ENCODE data around the gene PITPNC1. TPM values are rescaled to one million over a fixed set of nuclear protein-coding genes. Genes with fewer than 3 reads are reported as not detected.

Gene PITPNC1
- total and polyA plus RNA-seq, 8 donors: 9.7 to 21.9 (median 11.3) TPM

DNA sequence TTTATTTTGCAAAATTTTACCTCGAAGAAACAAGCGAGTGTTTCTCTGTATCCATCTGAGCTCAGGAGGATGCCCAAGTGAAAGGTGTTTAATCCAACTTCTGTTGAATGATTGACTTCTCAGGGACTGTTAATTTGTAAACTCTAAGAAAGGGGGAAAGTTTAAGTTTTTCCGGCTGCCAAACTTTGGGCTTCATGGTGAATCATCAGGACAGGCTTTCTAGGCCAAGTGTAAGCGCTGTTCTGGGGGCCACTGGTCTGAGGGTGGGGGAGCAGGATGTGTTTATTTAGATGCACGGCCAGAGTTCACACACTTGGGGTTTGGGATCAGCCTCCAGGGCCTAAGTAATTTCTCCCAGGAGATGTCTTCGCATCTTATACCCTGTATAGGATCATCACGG lies 110.4 kb downstream of the PITPNC1 start:
- intact Hi-C loops (cut with DNase I): no loop called here
- Histone ChIP-seq H3K4me1 (peaks cover 0 to 23% of the 10 kb centered on the region in 2 donors), H3K36me3 (no peaks in the 10 kb centered on the region), H3K27ac (no peak overlapping the region), H3K27me3 (no peaks in the 10 kb centered on the region), H3K4me3 (no peak overlapping the region), H3K9me3 (no peaks in the 10 kb centered on the region)
- DNase-seq (no peak), ATAC-seq (no peak)
- TF ChIP-seq, protein P1, sequence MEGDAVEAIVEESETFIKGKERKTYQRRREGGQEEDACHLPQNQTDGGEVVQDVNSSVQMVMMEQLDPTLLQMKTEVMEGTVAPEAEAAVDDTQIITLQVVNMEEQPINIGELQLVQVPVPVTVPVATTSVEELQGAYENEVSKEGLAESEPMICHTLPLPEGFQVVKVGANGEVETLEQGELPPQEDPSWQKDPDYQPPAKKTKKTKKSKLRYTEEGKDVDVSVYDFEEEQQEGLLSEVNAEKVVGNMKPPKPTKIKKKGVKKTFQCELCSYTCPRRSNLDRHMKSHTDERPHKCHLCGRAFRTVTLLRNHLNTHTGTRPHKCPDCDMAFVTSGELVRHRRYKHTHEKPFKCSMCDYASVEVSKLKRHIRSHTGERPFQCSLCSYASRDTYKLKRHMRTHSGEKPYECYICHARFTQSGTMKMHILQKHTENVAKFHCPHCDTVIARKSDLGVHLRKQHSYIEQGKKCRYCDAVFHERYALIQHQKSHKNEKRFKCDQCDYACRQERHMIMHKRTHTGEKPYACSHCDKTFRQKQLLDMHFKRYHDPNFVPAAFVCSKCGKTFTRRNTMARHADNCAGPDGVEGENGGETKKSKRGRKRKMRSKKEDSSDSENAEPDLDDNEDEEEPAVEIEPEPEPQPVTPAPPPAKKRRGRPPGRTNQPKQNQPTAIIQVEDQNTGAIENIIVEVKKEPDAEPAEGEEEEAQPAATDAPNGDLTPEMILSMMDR (IDR thresholded peaks at IDR 0.05): no peak

DNA sequence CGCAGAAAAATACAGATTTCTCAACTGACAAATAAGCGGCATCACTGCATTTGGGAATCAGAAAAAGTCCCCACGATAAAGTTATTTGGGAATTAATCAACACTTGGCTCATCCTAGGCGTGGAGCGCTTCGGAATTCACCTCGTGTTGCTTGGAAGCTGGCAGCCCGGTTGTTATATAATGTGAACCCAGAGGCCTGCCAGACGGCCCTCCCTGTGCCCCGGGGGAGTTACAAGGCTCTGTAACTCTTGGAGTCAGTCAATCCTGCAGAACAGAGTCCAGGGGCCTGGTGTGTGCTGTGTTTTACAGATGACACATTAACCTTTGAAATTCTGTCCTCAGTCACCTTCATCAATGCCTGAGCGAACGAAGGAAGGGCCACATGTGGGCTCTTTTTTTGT lies 111.1 kb downstream of the PITPNC1 start:
- Histone ChIP-seq H3K27ac (no peak overlapping the region), H3K4me1 (peaks cover 0 to 25% of the 10 kb centered on the region in 2 donors), H3K4me3 (no peak overlapping the region), H3K9me3 (no peaks in the 10 kb centered on the region), H3K27me3 (no peaks in the 10 kb centered on the region), H3K36me3 (no peaks in the 10 kb centered on the region)
- intact Hi-C loops (cut with DNase I): no loop called here
- TF ChIP-seq, protein P1 (IDR thresholded peaks at IDR 0.05): no peak
- no peak for DNase-seq
- ATAC-seq: no peak

DNA sequence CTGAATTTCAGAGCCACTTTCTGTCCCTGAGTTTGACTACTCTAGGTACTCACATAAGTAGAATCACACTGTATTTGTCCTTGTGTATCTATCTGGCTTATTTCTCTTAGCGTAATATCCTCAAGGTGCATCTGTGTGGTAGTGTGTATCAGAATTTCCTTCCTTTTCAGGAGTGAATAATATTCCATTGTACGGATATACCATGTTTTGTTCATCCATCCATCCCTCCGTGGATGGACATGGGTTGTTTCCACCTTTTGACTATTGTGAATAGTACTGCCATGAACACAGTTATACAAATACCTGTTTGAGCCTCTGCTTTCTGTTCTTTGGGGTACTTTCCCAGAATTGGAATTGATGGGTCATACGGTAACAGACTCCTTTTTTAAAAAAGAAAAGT lies 111.7 kb downstream of the PITPNC1 start:
- peaks cover 0 to 25% of the 10 kb centered on the region in 2 donors for H3K4me1 ChIP-seq
- no peak for DNase-seq
- no peak overlapping the region for H3K4me3 ChIP-seq
- TF ChIP-seq, protein P1 (IDR thresholded peaks at IDR 0.05): no peak
- H3K27ac ChIP-seq: no peak overlapping the region
- no peak for ATAC-seq
- no peaks in the 10 kb centered on the region for H3K36me3 ChIP-seq
- intact Hi-C loops (cut with DNase I): no loop called here
- H3K27me3 ChIP-seq: no peaks in the 10 kb centered on the region
- no peaks in the 10 kb centered on the region for H3K9me3 ChIP-seq

DNA sequence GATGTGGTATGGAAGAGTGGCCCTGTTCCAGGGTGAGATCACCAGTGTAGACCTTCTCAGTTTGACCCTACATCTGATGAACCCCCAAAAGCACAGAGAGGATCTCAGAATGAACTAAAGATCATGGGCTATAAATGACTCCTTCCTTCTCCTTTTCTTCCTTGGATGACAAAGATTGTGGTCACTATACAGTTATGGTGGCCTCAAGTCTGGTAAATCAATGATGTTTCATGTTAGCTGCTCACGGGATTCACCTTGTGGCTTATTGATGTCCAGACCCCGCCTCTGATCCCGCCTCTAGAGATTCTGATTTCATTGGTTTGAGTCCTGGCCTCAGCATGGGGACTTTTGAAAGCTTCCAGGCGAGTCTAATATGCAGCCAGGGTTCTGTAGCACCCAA lies 112.2 kb downstream of the PITPNC1 start:
- H3K36me3 ChIP-seq: no peaks in the 10 kb centered on the region
- TF ChIP-seq, protein P1 (IDR thresholded peaks at IDR 0.05): no peak
- peaks cover 0 to 25% of the 10 kb centered on the region in 2 donors for H3K4me1 ChIP-seq
- H3K27me3 ChIP-seq: no peaks in the 10 kb centered on the region
- no peaks in the 10 kb centered on the region for H3K9me3 ChIP-seq
- intact Hi-C loops (cut with DNase I): no loop called here
- DNase-seq (no peak), ATAC-seq (no peak)
- H3K27ac ChIP-seq: no peak overlapping the region
- H3K4me3 ChIP-seq: no peak overlapping the region

DNA sequence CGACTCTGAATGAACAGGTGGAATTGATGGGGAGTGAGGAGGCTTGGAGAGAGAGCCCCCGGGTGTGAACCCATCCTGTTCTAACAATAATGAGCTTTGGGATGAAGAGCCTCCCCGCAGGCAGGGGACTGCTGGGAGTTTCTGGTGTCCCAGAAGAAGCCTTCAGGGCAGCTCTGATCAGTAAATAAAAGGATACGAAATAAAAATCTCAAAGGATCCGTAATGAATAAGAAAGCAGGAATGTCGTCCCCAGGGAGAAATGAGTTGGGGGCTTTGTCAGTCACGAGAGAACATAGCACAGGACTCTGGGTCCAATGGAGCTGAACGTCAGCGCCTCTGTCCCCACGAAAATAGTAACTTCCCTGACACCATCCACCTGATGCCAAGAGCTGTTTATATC lies 113.4 kb downstream of the PITPNC1 start:
- TF ChIP-seq, protein P1 (IDR thresholded peaks at IDR 0.05): no peak
- no peak overlapping the region for H3K27ac ChIP-seq
- H3K27me3 ChIP-seq: no peaks in the 10 kb centered on the region
- peaks cover 0 to 25% of the 10 kb centered on the region in 2 donors for H3K4me1 ChIP-seq
- no peaks in the 10 kb centered on the region for H3K36me3 ChIP-seq
- no peak for DNase-seq
- peaks cover 0 to 1% of the 10 kb centered on the region in 2 donors for H3K9me3 ChIP-seq
- no peak overlapping the region for H3K4me3 ChIP-seq
- ATAC-seq: no peak
- intact Hi-C loops (cut with DNase I): no loop called here
